HCT116 (cell line): ENCODE data around the gene MFSD6. TPM values are rescaled to one million over a fixed set of nuclear protein-coding genes. Genes with fewer than 3 reads are reported as not detected.

ENCODE experiments used
- ATAC-seq: fragments of 200-7000 bp; cut with Tn5 transposase; 2 replicates; pipeline ENCODE4 v1.9.1; 2020; ENCODE audit warnings: mild to moderate bottlenecking, moderate library complexity
- BruUV-seq: library from RNA; stranded (reverse); fragments of 400-500 nt; replicated peaks from 2 replicates; lab custom pipeline; 2021; lab: Mats Ljungman, UMichigan
- CTCF ChIA-PET: fragments of 300-600 bp; sonication (Branson Sonifier 250); formaldehyde crosslinking; loops from one replicate; lab custom pipeline; 2021; ENCODE audit warnings: antibody characterized with exemption; lab: Charles Lee
- POLR2A ChIA-PET: fragments of 300-600, 350-600 bp; sonication (Branson Sonifier 250); formaldehyde crosslinking; loops from one replicate; lab custom pipeline; 2021; ENCODE audit warnings: antibody characterized with exemption; lab: Charles Lee
- RAD21 ChIA-PET, 2 experiments: fragments of 300-600 bp; sonication (Branson Sonifier 250); formaldehyde crosslinking; loops; one replicate each; lab custom pipeline; 2023; ENCODE audit warnings: low total read pairs in 2 of 2; ENCODE audit not compliant: uncharacterized antibody in 2 of 2, unreplicated experiment in 2 of 2, low non-redundant PET in 1 of 2; lab: Charles Lee
- DNase-seq: peaks from one replicate; pipeline ENCODE4 v3.0.0-alpha.2; 2010; ENCODE audit warnings: low read depth, low spot score
- H2AFZ ChIP-seq: fragments of 200-600 bp; shearing (Covaris generic), sonication (generic); 2 replicates; pipeline ENCODE4 v1.6.1; 2017; ENCODE audit warnings: low read depth, mixed run types, mixed read lengths, antibody characterized with exemption, low read length; ENCODE audit not compliant: poor library complexity, severe bottlenecking
- H3K27ac ChIP-seq: 2 replicates; pipeline ENCODE4 v1.5.1; 2012; ENCODE audit warnings: low read depth, low read length
- H3K27me3 ChIP-seq: fragments of 200-600 bp; sonication (generic); 2 replicates; pipeline ENCODE4 v1.6.1; 2016; ENCODE audit warnings: mixed run types, low read length, mixed read lengths; ENCODE audit not compliant: insufficient read depth
- H3K36me3 ChIP-seq, 2 experiments: fragments of 200-500 bp in 1 of 2; fragments of 200-600 bp in 1 of 2; sonication (Bioruptor generic) in 1 of 2; sonication (generic) in 1 of 2; 2 replicates each; pipeline versions ENCODE4 v1.5.1 to v1.6.1; 2014 to 2016; ENCODE audit warnings: low read length in 2 of 2, inconsistent platforms in 1 of 2, mixed read lengths in 1 of 2, mixed run types in 1 of 2; ENCODE audit not compliant: insufficient read depth in 2 of 2, control insufficient read depth in 1 of 2
- H3K4me1 ChIP-seq, 2 experiments: fragments of 200-600 bp in 1 of 2; sonication (generic) in 1 of 2; 2 replicates each; pipeline versions ENCODE4 v1.5.1 to v1.6.1; 2012 to 2017; ENCODE audit warnings: low read length in 2 of 2, inconsistent platforms in 1 of 2, mild to moderate bottlenecking in 1 of 2, mixed read lengths in 1 of 2, mixed run types in 1 of 2, moderate library complexity in 1 of 2; ENCODE audit not compliant: insufficient read depth in 2 of 2, control insufficient read depth in 1 of 2
- H3K4me2 ChIP-seq: fragments of 200-600 bp; sonication (generic); 2 replicates; pipeline ENCODE4 v1.6.1; 2017; ENCODE audit warnings: mixed run types, low read length, mixed read lengths
- H3K4me3 ChIP-seq, 2 experiments: fragments of 200-600 bp in 1 of 2; sonication (generic) in 1 of 2; replicated peaks in 1 of 2; 2 replicates each; pipeline ENCODE4 v1.5.1; 2011 to 2016; ENCODE audit warnings: low read length in 2 of 2, control low read depth in 1 of 2, low read depth in 1 of 2, mild to moderate bottlenecking in 1 of 2, mixed read lengths in 1 of 2, mixed run types in 1 of 2
- H3K79me2 ChIP-seq: fragments of 200-600 bp; sonication (generic); 2 replicates; pipeline ENCODE4 v1.6.1; 2017; ENCODE audit warnings: mild to moderate bottlenecking, mixed run types, low read length, moderate library complexity, mixed read lengths; ENCODE audit not compliant: insufficient read depth
- H3K9ac ChIP-seq: fragments of 200-600 bp; sonication (generic); 2 replicates; pipeline ENCODE4 v1.6.1; 2016; ENCODE audit warnings: low read length, mixed read lengths
- H3K9me2 ChIP-seq: fragments of 200-600 bp; sonication (generic), shearing (Covaris generic); 2 replicates; pipeline ENCODE4 v1.6.1; 2017; ENCODE audit warnings: mixed run types, mild to moderate bottlenecking, moderate library complexity; ENCODE audit not compliant: insufficient read depth
- H3K9me3 ChIP-seq, 2 experiments: fragments of 200-500 bp in 1 of 2; fragments of 200-600 bp in 1 of 2; sonication (Bioruptor generic) in 1 of 2; sonication (generic) in 1 of 2; 2 replicates each; pipeline ENCODE4 v1.6.1; 2014 to 2017; ENCODE audit warnings: low read length in 2 of 2, mixed read lengths in 2 of 2, inconsistent platforms in 1 of 2, low read depth in 1 of 2, mild to moderate bottlenecking in 1 of 2, mixed run types in 1 of 2, moderate library complexity in 1 of 2; ENCODE audit not compliant: control insufficient read depth in 1 of 2, insufficient read depth in 1 of 2
- H4K20me1 ChIP-seq: fragments of 200-600 bp; sonication (generic), shearing (Covaris generic); 2 replicates; pipeline ENCODE4 v1.6.1; 2017; ENCODE audit warnings: mixed run types, mild to moderate bottlenecking, moderate library complexity; ENCODE audit not compliant: insufficient read depth
- ATF3 ChIP-seq: IDR thresholded peaks from 2 replicates; pipeline ENCODE4 v1.6.1; 2012
- CBX3 ChIP-seq: IDR thresholded peaks from 2 replicates; pipeline ENCODE4 v1.6.1; 2012; ENCODE audit warnings: low read depth
- EGR1 ChIP-seq: IDR thresholded peaks from 2 replicates; pipeline ENCODE4 v1.6.1; 2012; ENCODE audit warnings: low read depth
- ELF1 ChIP-seq: IDR thresholded peaks from 2 replicates; pipeline ENCODE4 v1.6.1; 2012; ENCODE audit warnings: low read depth, borderline replicate concordance
- EZH2 ChIP-seq: fragments of 200-600 bp; sonication (generic); IDR thresholded peaks from 2 replicates; pipeline ENCODE4 v1.6.1; 2017; ENCODE audit warnings: antibody characterized with exemption, mixed run types
- EZH2phosphoT487 ChIP-seq: fragments of 200-600 bp; IDR thresholded peaks from 2 replicates; pipeline ENCODE4 v1.6.1; 2018; ENCODE audit warnings: antibody characterized with exemption, borderline replicate concordance
- FOSL1 ChIP-seq: IDR thresholded peaks from 2 replicates; pipeline ENCODE4 v1.6.1; 2012; ENCODE audit warnings: low read depth
- JUND ChIP-seq: IDR thresholded peaks from 2 replicates; pipeline ENCODE4 v1.6.1; 2012
- MAX ChIP-seq: IDR thresholded peaks from 2 replicates; pipeline ENCODE4 v1.6.1; 2012
- POLR2A ChIP-seq: IDR thresholded peaks from 2 replicates; pipeline ENCODE4 v1.7.0; 2011; ENCODE audit warnings: borderline replicate concordance; ENCODE audit not compliant: insufficient read depth, insufficient read length; ENCODE audit errors: extremely low read depth
- RAD21 ChIP-seq: IDR thresholded peaks from 2 replicates; pipeline ENCODE4 v1.6.1; 2012; ENCODE audit warnings: low read depth, mild to moderate bottlenecking
- REST ChIP-seq: IDR thresholded peaks from 2 replicates; pipeline ENCODE4 v1.6.1; 2012; ENCODE audit warnings: low read depth
- SIN3A ChIP-seq: IDR thresholded peaks from 2 replicates; pipeline ENCODE4 v1.6.1; 2012; ENCODE audit warnings: low read depth
- SRF ChIP-seq: IDR thresholded peaks from 2 replicates; pipeline ENCODE4 v1.6.1; 2012; ENCODE audit warnings: low read depth
- TCF7L2 ChIP-seq: IDR thresholded peaks from 2 replicates; pipeline ENCODE4 v1.7.0; 2011; ENCODE audit warnings: borderline replicate concordance, inconsistent platforms; ENCODE audit not compliant: insufficient read depth, insufficient read length; ENCODE audit errors: extremely low read depth
- YY1 ChIP-seq: IDR thresholded peaks from 2 replicates; pipeline ENCODE4 v1.6.1; 2011; ENCODE audit warnings: low read length, low read depth, moderate library complexity, mild to moderate bottlenecking; ENCODE audit not compliant: insufficient replicate concordance; ENCODE audit errors: extremely low read depth
- intact Hi-C: fragments of 100-400 bp; cut with micrococcal nuclease; formaldehyde crosslinking; loops from 2 replicates; pipeline ENCODE4 v1.10.0; 2022
- total RNA-seq: library from RNA; stranded (reverse); gene quantifications from one replicate; pipeline ENCODE4 v1.2.1, GENCODE V29; 2021; ENCODE audit not compliant: unreplicated experiment

Gene MFSD6
- total RNA-seq, 1 experiment from 2014 or later = 18.6 TPM

GRCh38 chr2:190546734-190547133, 138.6 kb downstream of the MFSD6 start:
- Histone ChIP-seq H3K4me1 (no peaks in the 10 kb centered on the region), H3K9me2 (no peaks in the 10 kb centered on the region), H3K27me3 (no peaks in the 10 kb centered on the region), H3K4me3 (no peak overlapping the region), H3K36me3 (no peaks in the 10 kb centered on the region), H3K9ac (no peak overlapping the region)
- TF ChIP-seq TCF7L2 (no peak), ATF3 (no peak), EZH2phosphoT487 (no peak), YY1 (no peak), EGR1 (no peak), MAX (no peak), RAD21 (no peak), FOSL1 (no peak), REST (no peak), POLR2A (no peak), EZH2 (no peak), JUND (no peak), ELF1 (no peak), SRF (no peak), SIN3A (no peak), CBX3 (no peak)
- TF ChIP-seq, all 23 proteins: peak for 0
- intact Hi-C loops = no loop called here
- H3K79me2 ChIP-seq = no peaks in the 10 kb centered on the region
- ChIA-PET POLR2A (no interaction called here), CTCF (no interaction called here), RAD21 (no interaction called here)
- no peaks in the 10 kb centered on the region for H4K20me1 ChIP-seq
- no peak overlapping the region for H3K4me2 ChIP-seq
- no TSS peak for BruUV-seq
- no peaks in the 10 kb centered on the region for H3K9me3 ChIP-seq
- H3K27ac ChIP-seq = no peak overlapping the region
- ATAC-seq (no peak), DNase-seq (no peak)
- H2AFZ ChIP-seq = no peak overlapping the region
